Measurements from ENCODE around the gene GPR132. TPM values are rescaled to one million over a fixed set of nuclear protein-coding genes. Genes with fewer than 3 reads are reported as not detected.

GPR132 gene
- total and polyA plus RNA-seq, 2 of the 13 experiments (the other 11 are each of a cell fraction or from before 2014, with no cell fraction given), result not detected

GRCh38 chr14:105046891-105047282 is 18.3 kb downstream of the GPR132 start:
- in situ Hi-C loops (cut with HindIII; ENCODE audit: extremely low pct_ligation_motif_present, low pct_unique_long_range_greater_than_20kb) (loop anchor here (5.0 kb wide), 1 partner anchor 75 kb away; no protein-coding TSS in a partner anchor), intact Hi-C loops (cut with micrococcal nuclease; ENCODE audit: unreplicated experiment) (no loop called here)
- FAIRE-seq, result no peak
- CTCF ChIA-PET (ENCODE audit: low intra/inter-chr PET ratio, low total read pairs), result interaction anchor here (1.8 to 4.5 kb wide), 3 partner anchors 34 to 150 kb away, joined by 10 to 146 read pairs (median 16); partner anchors contain the start of gene AHNAK2
- POLR2A ChIA-PET, result no interaction called here
- no peak for DNase-seq (ENCODE audit: low spot score)
- Histone ChIP-seq H4K20me1 (ENCODE audit: insufficient read depth, low read length) (no peaks in the 10 kb centered on the region), H3K4me2 (ENCODE audit: low read depth, low read length) (no peak overlapping the region), H2AFZ (ENCODE audit: low read length) (no peak overlapping the region), H3K27me3 (ENCODE audit: control insufficient read depth in 1 of 2, insufficient read depth in 2 of 2, low read length in 2 of 2) (peaks cover 1 to 31% of the 10 kb centered on the region in 2 experiments; a peak in 4 of 5 replicates), H3K27ac (ENCODE audit: extremely low read length, insufficient read depth, low read length) (no peak overlapping the region), H3K4me1 (ENCODE audit: insufficient read depth, low read length) (peaks cover 3% of the 10 kb centered on the region), H3K9ac (ENCODE audit: insufficient read depth, low read depth, low read length) (no peak overlapping the region), H3K4me3 (replicated peaks in 1 of 3; ENCODE audit: insufficient read depth in 1 of 3, low read depth in 2 of 3, low read length in 3 of 3) (no peak overlapping the region), H3K79me2 (ENCODE audit: insufficient read depth, low read length) (no peaks in the 10 kb centered on the region), H3K9me3 (ENCODE audit: low read length) (no peaks in the 10 kb centered on the region), H3K36me3 (replicated peaks in 1 of 2; ENCODE audit: control insufficient read depth in 1 of 2, insufficient read depth in 2 of 2, low read length in 2 of 2) (no peaks in the 10 kb centered on the region)
- no CpG with 5 or more reads among the region's 9 CpGs for WGBS (ENCODE audit: low lambda C conversion rate)
- BruUV-seq (replicated peaks), result no TSS peak
- no peak for TF ChIP-seq PPARG (CRISPR knock-in tag; conservative IDR thresholded peaks at IDR 0.05)
- TF ChIP-seq, protein P1, sequence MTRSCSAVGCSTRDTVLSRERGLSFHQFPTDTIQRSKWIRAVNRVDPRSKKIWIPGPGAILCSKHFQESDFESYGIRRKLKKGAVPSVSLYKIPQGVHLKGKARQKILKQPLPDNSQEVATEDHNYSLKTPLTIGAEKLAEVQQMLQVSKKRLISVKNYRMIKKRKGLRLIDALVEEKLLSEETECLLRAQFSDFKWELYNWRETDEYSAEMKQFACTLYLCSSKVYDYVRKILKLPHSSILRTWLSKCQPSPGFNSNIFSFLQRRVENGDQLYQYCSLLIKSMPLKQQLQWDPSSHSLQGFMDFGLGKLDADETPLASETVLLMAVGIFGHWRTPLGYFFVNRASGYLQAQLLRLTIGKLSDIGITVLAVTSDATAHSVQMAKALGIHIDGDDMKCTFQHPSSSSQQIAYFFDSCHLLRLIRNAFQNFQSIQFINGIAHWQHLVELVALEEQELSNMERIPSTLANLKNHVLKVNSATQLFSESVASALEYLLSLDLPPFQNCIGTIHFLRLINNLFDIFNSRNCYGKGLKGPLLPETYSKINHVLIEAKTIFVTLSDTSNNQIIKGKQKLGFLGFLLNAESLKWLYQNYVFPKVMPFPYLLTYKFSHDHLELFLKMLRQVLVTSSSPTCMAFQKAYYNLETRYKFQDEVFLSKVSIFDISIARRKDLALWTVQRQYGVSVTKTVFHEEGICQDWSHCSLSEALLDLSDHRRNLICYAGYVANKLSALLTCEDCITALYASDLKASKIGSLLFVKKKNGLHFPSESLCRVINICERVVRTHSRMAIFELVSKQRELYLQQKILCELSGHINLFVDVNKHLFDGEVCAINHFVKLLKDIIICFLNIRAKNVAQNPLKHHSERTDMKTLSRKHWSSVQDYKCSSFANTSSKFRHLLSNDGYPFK (CRISPR knock-in tag; IDR thresholded peaks at IDR 0.05; ENCODE audit: borderline replicate concordance), result no peak
- TF ChIP-seq RFXAP (CRISPR knock-in tag; IDR thresholded peaks at IDR 0.05; ENCODE audit: borderline replicate concordance), result no peak
- TF ChIP-seq, protein P2, sequence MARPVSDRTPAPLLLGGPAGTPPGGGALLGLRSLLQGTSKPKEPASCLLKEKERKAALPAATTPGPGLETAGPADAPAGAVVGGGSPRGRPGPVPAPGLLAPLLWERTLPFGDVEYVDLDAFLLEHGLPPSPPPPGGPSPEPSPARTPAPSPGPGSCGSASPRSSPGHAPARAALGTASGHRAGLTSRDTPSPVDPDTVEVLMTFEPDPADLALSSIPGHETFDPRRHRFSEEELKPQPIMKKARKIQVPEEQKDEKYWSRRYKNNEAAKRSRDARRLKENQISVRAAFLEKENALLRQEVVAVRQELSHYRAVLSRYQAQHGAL (CRISPR knock-in tag; IDR thresholded peaks at IDR 0.05; ENCODE audit: not compliant biosample characterization), result no peak
- no peak for TF ChIP-seq CREB3 (CRISPR knock-in tag; IDR thresholded peaks at IDR 0.05)
- ATAC-seq, result no peak

All from HepG2 (cell line).